Spleen (tissue), 11 donors: Measurements from ENCODE around the gene ATP6V0E1. TPM values are rescaled to one million over a fixed set of nuclear protein-coding genes. Genes with fewer than 3 reads are reported as not detected.

Source experiments
- DNase-seq: peaks from one replicate; pipeline ENCODE4 v3.0.0-alpha.2; 2020
- H3K27ac ChIP-seq, 8 donors: fragments of 200-600 bp; sonication (generic) in 7 of 8; 1 replicate in 4 of 8; 2 replicates in 4 of 8; pipeline versions ENCODE4 v1.5.0 to v1.8.0; 2016 to 2021; ENCODE audit warnings: inconsistent platforms in 4 of 8, mild to moderate bottlenecking in 4 of 8, moderate library complexity in 1 of 8
- H3K27me3 ChIP-seq, 7 donors: fragments of 200-600 bp; sonication (generic) in 6 of 7; replicated peaks in 1 of 7; 1 replicate in 4 of 7; 2 replicates in 3 of 7; pipeline versions ENCODE4 v1.5.0 to v1.8.0; 2016 to 2021; ENCODE audit warnings: inconsistent platforms in 3 of 7, mild to moderate bottlenecking in 1 of 7
- H3K36me3 ChIP-seq, 6 donors: fragments of 200-600 bp; sonication (generic) in 5 of 6; 1 replicate in 4 of 6; 2 replicates in 2 of 6; pipeline versions ENCODE4 v1.5.0 to v1.8.0; 2016 to 2021; ENCODE audit warnings: inconsistent platforms in 2 of 6
- H3K4me1 ChIP-seq, 6 donors: fragments of 200-600 bp; sonication (generic) in 5 of 6; 1 replicate in 3 of 6; 2 replicates in 3 of 6; pipeline versions ENCODE4 v1.5.0 to v1.8.0; 2016 to 2021; ENCODE audit warnings: inconsistent platforms in 3 of 6
- H3K4me3 ChIP-seq, 8 donors: fragments of 200-600 bp; sonication (generic) in 7 of 8; 1 replicate in 4 of 8; 2 replicates in 4 of 8; pipeline versions ENCODE4 v1.5.0 to v1.8.0; 2016 to 2021; ENCODE audit warnings: inconsistent platforms in 4 of 8, mild to moderate bottlenecking in 4 of 8, moderate library complexity in 2 of 8
- H3K9me3 ChIP-seq, 8 donors: fragments of 200-600 bp; sonication (generic) in 7 of 8; 1 replicate in 4 of 8; 2 replicates in 4 of 8; pipeline versions ENCODE4 v1.5.0 to v1.8.0; 2016 to 2021; ENCODE audit warnings: inconsistent platforms in 4 of 8
- CTCF ChIP-seq, 11 experiments: fragments of 200-600 bp in 7 of 11; fragments of 450-650 bp in 4 of 11; sonication (generic) in 4 of 11; IDR thresholded peaks in 8 of 11; conservative IDR thresholded peaks in 3 of 11; 1 replicate in 7 of 11; 2 replicates in 4 of 11; pipeline versions ENCODE4 v1.4.0 to v1.8.0; 2016 to 2021; ENCODE audit warnings: antibody characterized with exemption in 11 of 11, inconsistent platforms in 4 of 11, mild to moderate bottlenecking in 1 of 11
- POLR2A ChIP-seq, 3 donors: fragments of 450-650 bp; IDR thresholded peaks; one replicate each; pipeline ENCODE4 v1.5.1; 2017; ENCODE audit warnings: antibody characterized with exemption in 3 of 3, mild to moderate bottlenecking in 1 of 3
- POLR2AphosphoS5 ChIP-seq, 3 donors: sonication (generic); formaldehyde crosslinking; IDR thresholded peaks; one replicate each; pipeline ENCODE4 v1.5.1; 2017; ENCODE audit warnings: antibody characterized with exemption in 3 of 3
- WGBS, 5 donors: extraction: QIAGEN DNeasy Blood & Tissue Kit in 3 of 5; methylation state at CpG; one replicate each; pipeline versions ENCODE4 v1.1.5 to v1.1.7; 2013 to 2018; 5-methylcytosine and 5-hydroxymethylcytosine counted together
- intact Hi-C: fragments of 100-400 bp; cut with DNase I; formaldehyde crosslinking; loops from one replicate; pipeline ENCODE4 v1.15.0; 2023; ENCODE audit warnings: low total_unique reads
- polyA plus RNA-seq, 3 donors: library from polyadenylated mRNA; stranded (reverse); fragments of 200-250 nt; gene quantifications; one replicate each; pipeline ENCODE4 v1.2.1, GENCODE V29; 2013
- total RNA-seq, 7 donors: library from RNA; depleted of rRNA in 3 of 7; stranded (reverse); fragments of >200 nt in 3 of 7; fragmentation: NEBNext Ultra II Directional in 4 of 7; extraction: Animal tissue kit (Norgen Biotek cat#: 25700) in 4 of 7; gene quantifications; one replicate each; pipeline versions ENCODE4 v1.1.0 to v1.2.1, GENCODE V29; 2016 to 2021
- donor health status: healthy with polysubstance abuse.
- donor health status: DM: no; HTN: no; CAD: no; lungs with moderate emphysema.
- donor health status: DM: no; HTN: no; CAD: no.
- donor health status: Bipolar disorder and iron deficiency.
- donor health status: healthy.
- donor health status: DM: no; HTN: no; CAD: no.
- donor health status: DM: yes; HTN: yes; CAD: no.

ATP6V0E1 gene
- total and polyA plus RNA-seq, 10 donors: 185 to 314 (median 212) TPM

- Histone ChIP-seq H3K36me3 (peaks cover 0 to 100% (median 45%) of the 10 kb centered on the region in 6 donors), H3K27ac (no peak overlapping the region), H3K4me1 (peaks cover 0 to 9% (median 0%) of the 10 kb centered on the region in 6 donors), H3K9me3 (no peaks in the 10 kb centered on the region), H3K4me3 (no peak overlapping the region), H3K27me3 (no peaks in the 10 kb centered on the region)
- intact Hi-C loops: no loop called here
- peak; percentile 43 for DNase-seq
- TF ChIP-seq POLR2A (IDR thresholded peaks at IDR 0.05) (no peak), CTCF (IDR thresholded peaks at IDR 0.05 in 8 of 11, conservative IDR thresholded peaks at IDR 0.05 in 3 of 11) (no peak), POLR2AphosphoS5 (IDR thresholded peaks at IDR 0.05) (peak in 1 of 3 donors; percentile 5)
- WGBS, 5 donors: 84 to 93% (median 91%) methylated on average over 7 of the region's 7 CpGs
Measured at GRCh38 chr5:172946146-172946545, 37.4 kb upstream of the ATP6V0E1 start.

- Histone ChIP-seq H3K27me3 (no peaks in the 10 kb centered on the region), H3K9me3 (no peaks in the 10 kb centered on the region), H3K4me1 (no peaks in the 10 kb centered on the region), H3K4me3 (no peak overlapping the region), H3K27ac (no peak overlapping the region), H3K36me3 (peaks cover 0 to 77% (median 37%) of the 10 kb centered on the region in 6 donors)
- whole genome bisulfite sequencing, 5 donors: 67 to 95% (median 87%) methylated on average over 1 to 3 of the region's 3 CpGs
- intact Hi-C loops: no loop called here
- peak; percentile 42 for DNase-seq
- TF ChIP-seq POLR2AphosphoS5 (IDR thresholded peaks at IDR 0.05) (no peak), POLR2A (IDR thresholded peaks at IDR 0.05) (no peak), CTCF (IDR thresholded peaks at IDR 0.05 in 8 of 11, conservative IDR thresholded peaks at IDR 0.05 in 3 of 11) (no peak)
Measured at GRCh38 chr5:172949426-172949825, 34.1 kb upstream of the ATP6V0E1 start.

- Histone ChIP-seq H3K4me3 (no peak overlapping the region), H3K9me3 (no peaks in the 10 kb centered on the region), H3K27ac (no peak overlapping the region), H3K36me3 (peaks cover 0 to 67% (median 34%) of the 10 kb centered on the region in 6 donors), H3K4me1 (peaks cover 0 to under 1% (median 0%) of the 10 kb centered on the region in 6 donors), H3K27me3 (no peaks in the 10 kb centered on the region)
- peak; percentile 71 for DNase-seq
- intact Hi-C loops: no loop called here
- 83 to 95% (median 93%) methylated on average over 12 of the region's 12 CpGs for WGBS, 5 donors
- TF ChIP-seq CTCF (IDR thresholded peaks at IDR 0.05 in 8 of 11, conservative IDR thresholded peaks at IDR 0.05 in 3 of 11) (no peak), POLR2AphosphoS5 (IDR thresholded peaks at IDR 0.05) (peak in 1 of 3 donors; percentile 10), POLR2A (IDR thresholded peaks at IDR 0.05) (no peak)
Measured at GRCh38 chr5:172950176-172950965, 33.2 kb upstream of the ATP6V0E1 start.

- H3K4me3 ChIP-seq: no peak overlapping the region
- WGBS, 5 donors: 65 to 81% (median 74%) methylated on average over 11 of the region's 11 CpGs
- TF ChIP-seq POLR2A (IDR thresholded peaks at IDR 0.05) (no peak), POLR2AphosphoS5 (IDR thresholded peaks at IDR 0.05) (peak in 2 of 3 donors; percentile 30 to 54)
- no peaks in the 10 kb centered on the region for H3K9me3 ChIP-seq
- peak; percentile 58 for DNase-seq
- peaks cover 0 to 56% (median 24%) of the 10 kb centered on the region in 6 donors for H3K36me3 ChIP-seq
- intact Hi-C loops: no loop called here
- peak overlapping the region in 3 of 8 donors; percentile 26 to 44 (median 32) for H3K27ac ChIP-seq
- H3K4me1 ChIP-seq: peaks cover 0 to 11% (median 5%) of the 10 kb centered on the region in 6 donors
- H3K27me3 ChIP-seq: no peaks in the 10 kb centered on the region
Measured at GRCh38 chr5:172951371-172952033, 32.1 kb upstream of the ATP6V0E1 start.
